Loucy (cell line): ENCODE measurements around the gene ELMO2.
A peak's percentile ranks its signal among the peaks of the same experiment; 100 is the strongest.

Source experiments
- H2AFZ ChIP-seq: fragments of 200-600 bp; sonication (generic); 2 replicates; pipeline ENCODE4 v1.6.0; 2016; ENCODE audit warnings: antibody characterized with exemption, mild to moderate bottlenecking, low read length, moderate library complexity
- H3F3A ChIP-seq: fragments of 200-600 bp; 2 replicates; pipeline ENCODE4 v1.6.0; 2016; ENCODE audit warnings: antibody characterized with exemption, low read depth, mild to moderate bottlenecking
- H3K27me3 ChIP-seq: fragments of 200-600 bp; sonication (generic); 2 replicates; pipeline ENCODE4 v1.6.1; 2014; ENCODE audit warnings: low read length, mild to moderate bottlenecking; ENCODE audit not compliant: insufficient read depth, poor library complexity, severe bottlenecking
- H3K36me3 ChIP-seq: fragments of 200-600 bp; sonication (generic); 2 replicates; pipeline ENCODE4 v1.6.1; 2016; ENCODE audit warnings: low read length; ENCODE audit not compliant: insufficient read depth
- H3K4me1 ChIP-seq: fragments of 200-600 bp; sonication (generic); 2 replicates; pipeline ENCODE4 v1.5.1; 2014; ENCODE audit warnings: low read length, mild to moderate bottlenecking; ENCODE audit not compliant: insufficient read depth, poor library complexity, severe bottlenecking
- H3K4me2 ChIP-seq: fragments of 200-600 bp; sonication (generic); 2 replicates; pipeline ENCODE4 v1.6.0; 2014; ENCODE audit warnings: antibody characterized with exemption, low read length, low read depth, mild to moderate bottlenecking; ENCODE audit not compliant: poor library complexity, severe bottlenecking
- H3K4me3 ChIP-seq: fragments of 200-600 bp; sonication (generic); 2 replicates; pipeline ENCODE4 v1.5.1; 2014; ENCODE audit warnings: low read length, mild to moderate bottlenecking, mixed read lengths; ENCODE audit not compliant: poor library complexity, severe bottlenecking
- H3K79me2 ChIP-seq: fragments of 200-600 bp; sonication (generic); 2 replicates; pipeline ENCODE4 v1.6.1; 2014; ENCODE audit warnings: low read length; ENCODE audit not compliant: insufficient read depth
- H3K9ac ChIP-seq: fragments of 200-600 bp; sonication (generic); 2 replicates; pipeline ENCODE4 v1.6.0; 2014; ENCODE audit warnings: mild to moderate bottlenecking, low read depth, low read length, moderate library complexity; ENCODE audit not compliant: poor library complexity, severe bottlenecking
- H3K9me2 ChIP-seq: fragments of 200-600 bp; sonication (generic); replicated peaks from 2 replicates; pipeline ENCODE4 v1.6.1; 2016; ENCODE audit warnings: low read depth, low read length, mixed read lengths
- H3K9me3 ChIP-seq: fragments of 200-600 bp; sonication (generic); 2 replicates; pipeline ENCODE4 v1.6.1; 2014; ENCODE audit warnings: mild to moderate bottlenecking, antibody characterized with exemption, low read length, low read depth; ENCODE audit not compliant: insufficient read depth
- H4K20me1 ChIP-seq: fragments of 200-600 bp; sonication (generic); 2 replicates; pipeline ENCODE4 v1.6.0; 2014; ENCODE audit warnings: antibody characterized with exemption, low read length, mild to moderate bottlenecking; ENCODE audit not compliant: insufficient read depth, poor library complexity, severe bottlenecking
- EZH2phosphoT487 ChIP-seq: fragments of 200-600 bp; IDR thresholded peaks from 2 replicates; pipeline ENCODE4 v1.6.1; 2018; ENCODE audit warnings: antibody characterized with exemption, mild to moderate bottlenecking, moderate library complexity, borderline replicate concordance
- TF ChIP-seq, protein P1 (sequence below): fragments of 200-600 bp; sonication (generic); conservative IDR thresholded peaks from 2 replicates; pipeline ENCODE4 v1.5.1; 2014; ENCODE audit warnings: mild to moderate bottlenecking, antibody characterized with exemption, low read length

Gene ELMO2

GRCh38 chr20:46366826-46367225 lies 39.6 kb downstream of the ELMO2 start:
- peaks cover 66% of the 10 kb centered on the region; the same call in 1 of the 2 replicates for H3K36me3 ChIP-seq
- no peaks in the 10 kb centered on the region for H3K9me2 ChIP-seq
- H3K4me3 ChIP-seq = no peak overlapping the region
- H3K4me1 ChIP-seq = peaks cover 28% of the 10 kb centered on the region
- H3K9me3 ChIP-seq = no peaks in the 10 kb centered on the region
- TF ChIP-seq, protein P1, sequence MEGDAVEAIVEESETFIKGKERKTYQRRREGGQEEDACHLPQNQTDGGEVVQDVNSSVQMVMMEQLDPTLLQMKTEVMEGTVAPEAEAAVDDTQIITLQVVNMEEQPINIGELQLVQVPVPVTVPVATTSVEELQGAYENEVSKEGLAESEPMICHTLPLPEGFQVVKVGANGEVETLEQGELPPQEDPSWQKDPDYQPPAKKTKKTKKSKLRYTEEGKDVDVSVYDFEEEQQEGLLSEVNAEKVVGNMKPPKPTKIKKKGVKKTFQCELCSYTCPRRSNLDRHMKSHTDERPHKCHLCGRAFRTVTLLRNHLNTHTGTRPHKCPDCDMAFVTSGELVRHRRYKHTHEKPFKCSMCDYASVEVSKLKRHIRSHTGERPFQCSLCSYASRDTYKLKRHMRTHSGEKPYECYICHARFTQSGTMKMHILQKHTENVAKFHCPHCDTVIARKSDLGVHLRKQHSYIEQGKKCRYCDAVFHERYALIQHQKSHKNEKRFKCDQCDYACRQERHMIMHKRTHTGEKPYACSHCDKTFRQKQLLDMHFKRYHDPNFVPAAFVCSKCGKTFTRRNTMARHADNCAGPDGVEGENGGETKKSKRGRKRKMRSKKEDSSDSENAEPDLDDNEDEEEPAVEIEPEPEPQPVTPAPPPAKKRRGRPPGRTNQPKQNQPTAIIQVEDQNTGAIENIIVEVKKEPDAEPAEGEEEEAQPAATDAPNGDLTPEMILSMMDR = no peak
- TF ChIP-seq EZH2phosphoT487 = no peak
- H4K20me1 ChIP-seq = peaks cover 15% of the 10 kb centered on the region
- no peak overlapping the region for H2AFZ ChIP-seq
- peaks cover 19% of the 10 kb centered on the region; the same call in 1 of the 2 replicates for H3K79me2 ChIP-seq
- no peak overlapping the region for H3K4me2 ChIP-seq
- H3F3A ChIP-seq = no peaks in the 10 kb centered on the region
- no peaks in the 10 kb centered on the region for H3K27me3 ChIP-seq
- no peak overlapping the region for H3K9ac ChIP-seq

GRCh38 chr20:46365487-46366220 lies 40.8 kb downstream of the ELMO2 start:
- no peaks in the 10 kb centered on the region for H3F3A ChIP-seq
- H3K9me3 ChIP-seq = no peaks in the 10 kb centered on the region
- peaks cover 38% of the 10 kb centered on the region for H3K4me1 ChIP-seq
- TF ChIP-seq, protein P1 = no peak
- no peak for TF ChIP-seq EZH2phosphoT487
- peak overlapping the region; percentile 14 for H3K4me2 ChIP-seq
- no peaks in the 10 kb centered on the region for H3K27me3 ChIP-seq
- H3K9me2 ChIP-seq = no peaks in the 10 kb centered on the region
- H4K20me1 ChIP-seq = peaks cover 26% of the 10 kb centered on the region
- H3K4me3 ChIP-seq = no peak overlapping the region
- peaks cover 54% of the 10 kb centered on the region; the same call in 1 of the 2 replicates for H3K36me3 ChIP-seq
- no peak overlapping the region for H2AFZ ChIP-seq
- H3K79me2 ChIP-seq = peaks cover 29% of the 10 kb centered on the region; the same call in 1 of the 2 replicates
- H3K9ac ChIP-seq = no peak overlapping the region

DNA sequence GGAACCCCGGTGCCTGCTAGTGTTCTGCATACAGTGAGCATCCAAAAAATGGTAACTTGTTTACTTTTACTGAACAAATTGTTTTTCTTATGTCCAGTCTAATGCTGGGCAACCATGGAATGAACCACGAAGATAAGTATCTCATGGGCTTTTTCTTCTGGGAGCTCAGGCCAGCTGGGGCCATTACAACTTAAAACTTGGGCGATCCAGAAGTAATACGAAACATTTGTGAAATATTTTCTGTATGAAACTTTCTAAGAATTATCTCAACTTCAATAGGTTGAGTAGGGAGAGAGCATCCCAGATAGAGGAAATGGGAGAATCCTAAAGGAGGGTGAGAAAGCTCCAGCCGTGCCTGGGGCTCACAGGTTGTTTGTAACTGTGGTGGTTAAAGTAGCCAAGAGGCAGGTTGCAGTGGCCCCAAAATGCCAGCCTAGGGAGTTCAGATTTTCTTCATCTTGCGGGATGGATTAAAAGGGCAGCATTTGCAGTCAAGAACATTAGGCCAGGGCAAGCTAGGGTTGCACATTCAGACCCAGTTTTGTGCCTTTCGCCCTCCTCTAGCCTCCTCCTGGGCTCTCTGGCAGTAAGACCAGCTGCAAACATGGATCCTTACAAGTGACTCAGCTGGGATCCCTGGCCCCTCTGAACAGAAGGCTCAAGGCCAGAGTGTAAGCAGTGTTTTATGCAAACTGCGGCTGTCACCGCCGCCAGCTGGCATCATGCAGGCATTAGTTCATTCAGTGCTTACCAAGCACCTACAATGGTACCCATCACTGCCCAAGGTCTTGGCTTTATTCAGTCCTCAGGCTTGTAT lies 41.5 kb downstream of the ELMO2 start:
- TF ChIP-seq, protein P1 = no peak
- TF ChIP-seq EZH2phosphoT487 = no peak
- Histone ChIP-seq H3K79me2 (peaks cover 29% of the 10 kb centered on the region; the same call in 1 of the 2 replicates), H3K4me3 (peak overlapping the region; percentile 85), H3K9ac (peak overlapping the region; percentile 89), H3K4me2 (peak overlapping the region; percentile 88), H3F3A (no peaks in the 10 kb centered on the region), H2AFZ (0 out of 2 replicates have a peak overlapping the region, but pooled peaks have one; percentile 3), H3K4me1 (peaks cover 38% of the 10 kb centered on the region), H4K20me1 (peaks cover 26% of the 10 kb centered on the region), H3K9me3 (no peaks in the 10 kb centered on the region), H3K36me3 (peaks cover 46% of the 10 kb centered on the region; the same call in 1 of the 2 replicates), H3K27me3 (no peaks in the 10 kb centered on the region), H3K9me2 (no peaks in the 10 kb centered on the region)
